Renal cortical epithelial cell (primary cell): ENCODE results near the gene ASF1A. TPM values are rescaled to one million over a fixed set of nuclear protein-coding genes. Genes with fewer than 3 reads are reported as not detected.
A peak's percentile ranks its signal among the peaks of the same experiment; 100 is the strongest.

Experiments
- DNase-seq: peaks from one replicate; pipeline ENCODE4 v3.0.0-alpha.2; 2011; ENCODE audit warnings: low read depth
- total RNA-seq: library from RNA; depleted of rRNA; stranded (reverse); fragments of >200 nt; gene quantifications from 2 replicates; pipeline ENCODE4 v1.2.3, GENCODE V29; 2014

ASF1A gene
- total RNA-seq, 1 donor from 2014 or later, result 18.9 TPM

- DNase-seq, result peak; percentile 5
Measured at GRCh38 chr6:118881440-118882313, 12.3 kb upstream of the ASF1A start.

GRCh38 chr6:118882314-118882905 is 11.5 kb upstream of the ASF1A start:
- no peak for DNase-seq

GRCh38 chr6:118886641-118887040 is 7.3 kb upstream of the ASF1A start:
- DNase-seq, result no peak

GRCh38 chr6:118889163-118889562 is 4.8 kb upstream of the ASF1A start:
- no peak for DNase-seq

GRCh38 chr6:118890997-118891790 is 2.8 kb upstream of the ASF1A start:
- no peak for DNase-seq

DNA sequence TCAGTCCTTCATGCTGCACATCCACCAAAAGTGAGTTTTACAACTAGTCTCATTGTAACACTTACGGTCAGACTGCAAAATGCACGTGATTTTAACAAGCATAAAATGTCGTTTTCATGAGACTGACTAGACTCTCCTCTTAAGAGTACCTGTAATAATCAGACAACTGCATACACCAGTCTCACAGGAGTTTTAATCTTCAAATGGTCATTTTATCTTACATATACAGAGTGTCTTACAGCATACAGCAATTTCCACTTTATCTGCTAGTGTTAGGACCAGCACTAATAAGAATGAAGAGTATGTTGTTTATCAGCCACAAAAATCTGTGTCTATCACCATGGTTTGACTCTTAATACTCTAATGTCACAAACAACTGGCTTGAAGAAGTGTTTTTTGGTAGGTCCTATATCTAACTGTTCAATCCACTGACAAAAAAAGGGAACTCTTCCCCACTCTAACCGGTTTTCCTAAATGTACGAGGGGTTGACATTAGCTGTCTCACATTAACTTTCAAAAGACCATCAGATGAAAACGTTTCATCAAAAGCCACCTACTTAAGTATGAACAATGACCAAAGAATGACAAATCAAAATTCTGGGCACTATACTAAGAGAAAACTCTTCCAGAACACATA is 1.5 kb upstream of the ASF1A start:
- DNase-seq, result peak; percentile 36

DNA sequence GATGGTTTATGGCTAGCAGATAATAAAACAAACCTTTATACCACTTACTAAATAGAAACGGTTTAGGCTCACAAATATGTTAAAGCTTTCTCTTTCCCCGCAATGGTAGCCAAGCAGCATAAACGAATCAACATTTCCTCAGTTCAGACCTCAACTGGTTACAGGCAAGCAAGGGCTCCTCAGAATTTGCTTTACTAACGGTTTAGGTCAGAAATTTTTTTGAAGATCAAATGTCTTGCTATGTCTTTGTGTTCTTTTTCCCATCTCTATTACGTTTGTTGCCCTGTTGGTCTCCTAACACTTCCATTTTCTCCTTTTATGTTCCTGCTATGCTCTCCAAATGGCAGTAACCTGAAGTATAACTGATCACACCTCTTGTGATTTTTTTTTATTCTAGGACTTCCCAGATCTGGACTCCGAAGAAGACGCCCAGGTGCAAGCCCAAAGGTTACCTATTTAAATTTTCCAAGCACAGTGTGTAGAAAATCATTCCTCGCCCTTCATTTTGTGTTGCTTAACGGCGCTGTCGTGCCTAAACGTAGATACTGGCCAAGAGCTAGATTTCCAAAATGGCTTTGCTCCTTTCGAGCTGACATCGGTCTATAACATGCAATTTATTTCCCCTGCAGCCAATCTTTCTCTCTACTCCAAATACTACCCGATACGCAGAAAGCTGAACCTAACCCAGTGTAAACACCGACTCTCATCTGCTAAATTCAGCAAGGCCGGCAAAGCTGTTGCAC is 717 bp upstream of the ASF1A start:
- peak; percentile 68 for DNase-seq

DNA sequence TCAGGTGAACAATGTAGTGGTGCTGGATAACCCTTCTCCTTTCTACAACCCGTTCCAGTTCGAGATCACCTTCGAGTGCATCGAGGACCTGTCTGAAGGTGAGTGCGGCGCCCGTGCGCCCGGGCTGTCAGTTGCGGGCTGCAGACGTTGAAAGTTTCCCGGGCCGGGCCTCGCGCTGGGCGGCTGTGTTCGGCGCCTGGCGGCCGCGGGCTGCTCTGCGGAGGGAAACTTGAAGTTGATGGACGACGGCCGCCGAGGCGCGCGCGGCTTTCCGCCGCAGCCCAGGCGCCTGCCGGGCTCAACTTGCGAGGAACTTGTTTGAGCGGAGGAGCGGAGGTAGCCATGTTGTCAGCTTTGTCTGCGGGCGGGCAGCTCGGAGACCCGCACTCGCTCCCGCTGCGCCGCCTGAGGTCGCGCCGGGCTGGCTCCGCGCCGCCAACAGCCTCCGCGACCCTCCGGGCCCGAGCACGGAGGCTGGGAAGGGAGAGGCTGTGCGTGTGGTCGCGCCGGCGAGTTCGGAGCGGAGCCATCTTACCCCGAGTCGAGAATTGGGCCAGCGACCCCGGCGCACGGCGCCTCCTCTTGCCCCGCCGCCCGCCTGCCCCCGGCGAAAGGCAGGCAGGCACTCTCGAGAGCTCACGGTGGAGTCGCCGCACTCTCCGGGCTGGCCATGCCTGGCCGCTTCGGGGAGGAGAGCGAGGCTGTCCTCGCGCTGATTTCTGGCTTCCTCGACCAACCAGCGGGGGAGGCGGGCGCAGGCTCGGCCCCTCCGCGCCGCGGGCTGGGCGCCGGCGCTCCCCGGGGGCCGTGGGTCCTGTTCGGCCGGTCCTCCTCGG is 691 bp downstream of the ASF1A start:
- DNase-seq, result peak; percentile 49

GRCh38 chr6:118895261-118895560 is 1.3 kb downstream of the ASF1A start:
- no peak for DNase-seq

GRCh38 chr6:118895859-118896258 is 1.9 kb downstream of the ASF1A start:
- no peak for DNase-seq

DNA sequence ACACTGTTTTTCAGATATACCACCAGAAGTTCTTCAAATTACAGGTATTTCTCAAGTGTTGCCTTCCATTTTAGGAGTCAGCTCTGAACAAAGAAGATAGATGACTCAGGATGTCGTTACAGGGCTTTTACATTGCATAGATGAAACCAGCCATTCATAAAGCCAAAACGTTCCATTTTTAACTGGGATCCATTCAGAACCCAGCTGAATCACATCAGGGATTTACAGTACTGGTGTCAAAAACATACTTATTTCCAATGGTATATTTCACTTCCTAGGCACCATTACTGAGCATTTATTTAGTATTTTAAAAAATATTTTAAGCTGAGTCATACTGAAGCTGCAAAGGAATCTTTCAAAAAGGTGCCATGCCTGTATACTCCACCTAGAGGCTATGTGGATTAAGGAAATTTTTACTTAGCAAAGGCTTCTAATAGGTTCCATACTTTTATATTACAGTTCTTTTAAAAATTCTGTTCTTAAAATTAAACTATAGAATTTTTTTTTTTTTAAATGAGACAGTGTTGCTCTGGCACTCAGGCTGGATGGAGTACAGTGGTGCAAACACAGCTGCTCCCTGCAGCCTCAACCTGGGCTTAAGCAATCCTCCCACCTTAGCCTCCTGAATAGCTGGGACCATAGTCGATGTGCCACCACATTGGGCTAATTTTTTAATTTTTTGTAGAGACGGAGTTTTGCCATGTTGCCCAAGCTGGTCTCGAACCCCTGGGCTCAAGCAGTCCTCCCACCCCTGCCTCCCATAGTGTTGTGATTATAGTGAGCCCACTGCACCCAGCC is 2.6 kb downstream of the ASF1A start:
- peak; percentile 76 for DNase-seq

- peak; percentile 66 for DNase-seq
Measured at GRCh38 chr6:118897386-118897785, 3.4 kb downstream of the ASF1A start.

GRCh38 chr6:118899948-118900347 is 6.0 kb downstream of the ASF1A start:
- DNase-seq, result no peak

DNA sequence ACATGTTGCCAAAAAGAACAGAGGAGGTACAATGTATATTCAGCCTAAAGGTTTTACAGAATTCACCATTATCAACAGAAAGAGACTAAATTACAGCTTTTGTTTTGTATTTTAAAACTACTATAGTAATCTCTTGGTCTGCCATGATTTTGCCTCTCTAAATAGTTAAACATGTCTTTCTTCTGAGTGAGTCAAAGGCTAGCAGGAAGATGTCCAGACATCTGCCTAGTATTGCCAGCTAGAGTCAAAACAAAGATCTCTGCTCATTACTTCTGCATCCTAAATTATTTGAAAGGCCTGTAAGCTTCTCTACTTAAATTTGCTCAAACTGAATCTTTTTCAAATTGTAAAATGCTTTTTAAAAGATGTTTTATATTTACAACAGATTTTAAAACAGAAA is 8.8 kb downstream of the ASF1A start:
- no peak for DNase-seq

DNA sequence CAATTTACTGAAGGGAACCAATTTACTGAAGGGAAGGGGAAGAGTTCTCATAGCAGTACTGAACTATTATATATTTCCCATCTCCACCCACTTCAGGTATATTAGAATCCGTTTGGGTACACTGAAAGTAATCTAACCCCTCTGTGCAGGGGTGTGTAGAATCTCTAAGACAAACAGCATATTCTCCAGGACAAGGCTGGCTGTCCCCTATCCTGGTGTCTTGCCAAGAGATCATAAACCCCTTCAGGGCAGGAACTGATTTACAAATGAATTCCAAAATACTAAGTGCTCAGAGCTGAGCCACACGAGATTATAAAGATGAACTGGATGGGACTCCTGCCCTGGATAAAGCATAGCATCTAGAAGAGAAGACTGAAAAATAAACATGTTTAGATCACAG is 9.2 kb downstream of the ASF1A start:
- DNase-seq, result no peak

DNA sequence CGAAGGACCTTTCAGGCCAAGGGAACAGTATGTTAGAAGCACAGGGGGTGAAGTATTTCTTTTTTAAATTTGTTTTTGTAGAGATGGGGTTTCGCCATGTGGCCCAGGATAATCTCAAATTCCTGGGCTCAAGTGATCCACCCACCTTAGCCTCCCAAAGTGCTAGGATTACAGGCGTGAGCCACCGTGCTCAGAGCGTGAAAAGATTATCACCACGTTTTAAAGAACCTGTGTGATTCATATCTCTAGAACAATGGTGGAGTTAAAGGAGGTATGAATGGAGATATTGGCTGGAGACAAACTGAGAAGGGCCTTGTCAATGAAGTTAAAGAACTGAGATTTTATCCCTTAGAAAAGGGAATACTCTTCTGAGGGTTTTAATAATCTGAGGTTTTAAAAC is 9.7 kb downstream of the ASF1A start:
- DNase-seq, result no peak

GRCh38 chr6:118905084-118905483 is 11.1 kb downstream of the ASF1A start:
- no peak for DNase-seq

DNA sequence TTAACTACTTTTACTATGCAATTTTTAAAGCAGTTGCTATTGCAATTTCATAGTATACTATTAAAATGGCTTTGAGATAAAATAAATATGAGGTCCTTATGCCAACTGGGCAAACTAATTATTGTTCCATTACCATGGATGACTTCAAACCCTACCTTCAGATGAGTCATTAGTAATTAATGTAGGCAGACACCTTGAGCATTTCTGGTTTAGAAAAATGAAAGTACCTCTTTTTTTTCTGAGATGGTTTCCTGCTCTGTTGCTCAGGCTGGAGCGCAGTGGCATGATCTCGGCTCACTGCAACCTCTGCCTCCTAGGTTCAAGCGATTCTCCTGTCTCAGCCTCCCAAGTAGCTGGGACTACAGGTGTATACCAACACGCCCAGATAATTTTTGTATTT is 11.9 kb downstream of the ASF1A start:
- peak; percentile 38 for DNase-seq

- DNase-seq, result peak; percentile 71
Measured at GRCh38 chr6:118908441-118908840, 14.5 kb downstream of the ASF1A start.

DNA sequence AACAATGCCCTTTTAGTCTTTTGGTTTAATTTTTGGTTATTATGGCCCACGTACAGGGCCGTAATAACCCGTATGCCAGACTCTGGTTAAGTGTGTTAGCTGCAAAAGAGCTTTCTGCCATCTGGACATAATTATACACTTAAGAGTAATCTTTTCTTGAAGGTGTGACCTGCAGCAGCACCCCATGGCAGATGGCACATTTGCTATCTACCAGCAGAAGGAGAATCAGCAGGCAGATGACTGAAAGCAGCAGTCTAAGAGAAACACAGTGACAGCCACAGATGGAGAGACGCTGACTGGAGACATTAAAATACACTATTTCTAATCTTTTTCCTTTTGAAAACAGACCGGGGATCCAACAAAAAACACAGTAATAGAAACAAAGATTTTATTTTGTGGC is 18.7 kb downstream of the ASF1A start:
- DNase-seq, result no peak
